Activated CD4-positive, alpha-beta memory T cell treated with anti-CD3 and anti-CD28 coated beads, Interleukin-2, amount 10 ng/mL, durations not matched to agents 7 days and 5 days (primary cell): Measurements from ENCODE around the gene GP1BB. TPM values are rescaled to one million over a fixed set of nuclear protein-coding genes. Genes with fewer than 3 reads are reported as not detected.
"Not testable (repeated sequence)": the region's sequence is repeated elsewhere in the genome, so short reads cannot be mapped to it uniquely, and the experiment has no call there.

Experiments used
- CTCF ChIA-PET: fragments of 350-600 bp; sonication (Branson Sonifier 250); formaldehyde crosslinking; loops from one replicate; lab custom pipeline; 2021; ENCODE audit warnings: antibody characterized with exemption, inconsistent platforms; lab: Charles Lee
- POLR2A ChIA-PET: fragments of 350-600 bp; sonication (Branson Sonifier 250); formaldehyde crosslinking; loops from one replicate; lab custom pipeline; 2021; ENCODE audit warnings: antibody characterized with exemption; lab: Charles Lee
- DNase-seq: peaks from one replicate; pipeline ENCODE4 v3.0.0-alpha.2; 2020
- H3K27ac Mint-ChIP-seq: one replicate; pipeline ENCODE4 v1.8.0; 2021; ENCODE audit warnings: mild to moderate bottlenecking, mixed read lengths
- H3K27me3 Mint-ChIP-seq: one replicate; pipeline ENCODE4 v1.8.0; 2021; ENCODE audit warnings: mixed read lengths
- H3K36me3 Mint-ChIP-seq: one replicate; pipeline ENCODE4 v1.8.0; 2021; ENCODE audit warnings: low read depth, mixed read lengths
- H3K4me1 Mint-ChIP-seq: one replicate; pipeline ENCODE4 v1.8.0; 2021; ENCODE audit warnings: mixed read lengths
- H3K4me3 Mint-ChIP-seq: one replicate; pipeline ENCODE4 v1.8.0; 2021; ENCODE audit warnings: mild to moderate bottlenecking, mixed read lengths
- H3K9me3 Mint-ChIP-seq: one replicate; pipeline ENCODE4 v1.8.0; 2021; ENCODE audit warnings: mixed read lengths
- total RNA-seq, 2 experiments: library from RNA; stranded (reverse); gene quantifications; one replicate each; pipeline ENCODE4 v1.2.3, GENCODE V29; 2021

The GP1BB gene
- total RNA-seq, 2 experiments from 2014 or later, result not detected

DNA sequence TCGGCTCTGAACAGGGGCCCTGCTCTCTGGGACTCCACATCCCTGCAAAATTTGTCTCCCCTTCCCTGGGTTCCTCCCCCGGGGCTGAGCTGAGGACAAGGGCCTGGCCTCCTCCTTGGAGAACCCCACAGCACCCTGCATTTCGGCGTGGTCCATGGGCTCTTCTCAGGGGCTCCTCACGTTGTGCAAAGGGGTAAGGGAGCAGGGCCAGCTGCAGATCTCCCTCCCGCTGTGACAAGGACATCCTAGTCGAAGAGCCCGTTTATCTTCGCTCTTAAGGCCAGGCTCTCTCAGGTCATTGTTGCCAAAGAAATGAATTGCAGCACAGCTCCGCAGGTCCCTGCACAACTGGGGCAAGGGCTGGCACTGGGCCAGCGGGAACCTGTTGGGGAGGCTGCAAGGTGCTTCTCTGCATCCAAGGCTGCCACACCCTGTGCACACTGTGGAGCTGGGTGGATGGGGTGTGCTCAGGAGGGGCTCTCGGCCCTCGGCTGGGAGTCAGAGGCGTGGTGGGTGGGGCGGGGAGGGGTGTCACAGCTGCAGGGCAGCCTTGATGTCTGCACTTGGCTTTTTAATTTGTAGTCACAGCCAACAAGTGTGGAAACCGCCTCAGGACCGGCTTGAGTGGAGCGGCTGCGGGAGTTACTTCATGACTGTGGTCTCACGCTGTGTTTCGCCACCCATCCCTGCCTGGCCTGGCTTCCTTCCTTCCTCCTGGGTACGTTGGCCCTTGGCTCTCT is 35.6 kb upstream of the GP1BB start:
- CTCF ChIA-PET, result no interaction called here
- no peak for DNase-seq
- Mint-ChIP-seq H3K9me3 (no peaks in the 10 kb centered on the region), H3K27ac (no peak overlapping the region), H3K36me3 (no peaks in the 10 kb centered on the region), H3K4me1 (no peaks in the 10 kb centered on the region), H3K27me3 (peaks cover 23% of the 10 kb centered on the region), H3K4me3 (no peak overlapping the region)
- POLR2A ChIA-PET, result no interaction called here

DNA sequence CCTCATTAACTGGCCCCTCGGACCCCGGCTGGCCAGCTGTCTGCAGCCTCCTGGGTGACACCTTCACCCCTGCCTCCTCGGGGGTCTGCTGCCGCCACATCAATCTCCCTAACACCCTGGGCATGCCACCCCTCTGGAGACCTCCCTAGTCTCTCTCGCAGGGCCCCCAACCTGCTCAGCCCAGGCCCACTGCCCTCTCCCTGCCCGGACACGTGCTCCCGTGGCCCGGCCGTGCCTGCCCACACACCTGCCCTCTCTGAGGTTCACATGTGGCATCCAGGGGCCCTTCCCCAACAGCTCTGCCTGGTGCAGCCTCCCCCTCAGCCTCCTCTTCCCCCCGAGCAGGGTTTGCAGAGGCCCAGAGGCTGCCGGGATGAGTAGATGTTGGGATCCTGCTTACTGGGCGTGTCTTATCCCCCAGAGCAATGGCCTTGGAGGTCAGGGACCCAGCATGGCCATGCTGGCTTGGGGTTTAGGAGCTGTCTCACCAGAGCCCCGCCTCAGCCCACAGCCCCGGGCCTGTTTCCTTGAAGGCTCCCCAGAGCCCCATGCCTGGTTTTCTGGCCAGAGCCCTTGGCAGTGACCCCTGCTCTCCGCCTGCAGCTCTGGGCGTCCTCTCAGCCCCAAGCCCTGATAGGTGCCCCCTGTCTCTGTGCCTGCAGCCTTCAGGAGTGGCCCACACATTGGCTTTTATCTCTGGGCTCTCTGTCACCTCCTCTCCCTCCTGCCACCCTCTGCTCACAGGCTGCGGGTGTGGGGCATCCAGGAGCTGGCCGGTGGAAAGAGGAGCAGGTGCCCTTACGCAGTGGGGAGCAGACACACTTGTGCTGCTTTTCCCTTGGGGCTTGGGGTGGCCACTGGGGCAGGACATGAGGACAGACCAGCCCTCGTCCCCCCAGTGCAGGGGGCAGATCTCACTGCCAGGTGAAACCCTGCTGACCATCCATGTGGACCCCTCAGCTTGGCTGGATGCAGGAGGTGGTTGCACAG is 34.7 kb upstream of the GP1BB start:
- no peaks in the 10 kb centered on the region for H3K4me1 Mint-ChIP-seq
- no peak overlapping the region for H3K27ac Mint-ChIP-seq
- peaks cover 19% of the 10 kb centered on the region for H3K27me3 Mint-ChIP-seq
- ChIA-PET CTCF (no interaction called here), POLR2A (no interaction called here)
- no peak for DNase-seq
- H3K36me3 Mint-ChIP-seq, result no peaks in the 10 kb centered on the region
- H3K9me3 Mint-ChIP-seq, result no peaks in the 10 kb centered on the region
- no peak overlapping the region for H3K4me3 Mint-ChIP-seq

DNA sequence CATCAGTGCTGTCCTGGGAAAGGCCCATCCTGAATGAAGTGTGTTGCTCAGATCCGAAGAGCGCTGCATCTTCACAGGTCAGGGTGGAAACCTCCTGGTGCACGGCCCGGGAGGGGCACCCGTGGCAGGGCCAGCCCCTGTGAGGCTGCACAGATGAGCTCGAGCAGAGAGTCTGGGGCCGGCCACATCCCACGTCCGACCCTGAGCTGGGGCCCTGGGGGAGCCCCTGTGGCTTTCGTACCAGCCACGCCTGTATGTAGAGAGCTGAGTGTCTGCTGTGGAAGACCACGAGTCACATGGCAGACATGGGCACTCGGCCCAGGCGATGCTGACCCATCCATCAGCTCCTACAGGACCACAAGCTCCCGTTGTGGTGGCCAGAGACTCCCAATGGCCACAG is 33.9 kb upstream of the GP1BB start:
- H3K4me3 Mint-ChIP-seq, result no peak overlapping the region
- CTCF ChIA-PET, result no interaction called here
- no peaks in the 10 kb centered on the region for H3K9me3 Mint-ChIP-seq
- DNase-seq, result no peak
- H3K27me3 Mint-ChIP-seq, result peaks cover 14% of the 10 kb centered on the region
- POLR2A ChIA-PET, result no interaction called here
- H3K27ac Mint-ChIP-seq, result no peak overlapping the region
- H3K4me1 Mint-ChIP-seq, result no peaks in the 10 kb centered on the region
- H3K36me3 Mint-ChIP-seq, result no peaks in the 10 kb centered on the region

DNA sequence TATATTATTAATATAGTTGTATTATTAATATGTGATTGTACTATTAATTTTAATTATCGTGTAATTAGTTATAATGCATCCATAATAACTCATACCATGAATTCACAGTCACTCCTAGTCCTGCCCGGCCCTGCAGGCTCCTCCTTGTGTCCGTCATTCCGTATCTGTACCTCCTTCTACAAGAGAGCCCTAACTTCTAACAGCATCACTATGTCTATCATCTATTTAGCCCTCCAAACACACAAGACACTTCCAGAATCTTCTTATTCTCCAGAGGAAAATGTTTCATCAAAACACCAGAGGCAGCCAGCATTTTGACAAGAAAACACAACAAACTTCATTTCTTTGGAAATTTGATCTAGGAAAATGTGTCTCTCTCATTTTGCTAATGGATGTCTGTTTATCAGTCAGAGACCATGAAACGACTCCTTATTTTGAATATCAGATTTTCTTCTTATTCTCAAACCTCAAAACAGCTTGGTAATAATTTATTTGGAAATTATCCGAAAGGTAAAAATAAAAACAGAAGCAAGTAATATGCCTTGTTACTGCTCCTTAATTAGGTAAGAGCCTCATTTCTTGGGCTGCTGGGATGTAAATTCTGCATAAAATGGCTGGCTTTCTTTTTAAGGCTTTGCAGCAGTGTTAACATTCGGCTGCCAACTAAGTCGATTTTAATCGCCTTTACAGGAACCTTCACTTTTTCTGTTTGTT is 32.2 kb upstream of the GP1BB start:
- H3K27me3 Mint-ChIP-seq, result peaks cover 12% of the 10 kb centered on the region
- H3K27ac Mint-ChIP-seq, result no peak overlapping the region
- no peaks in the 10 kb centered on the region for H3K9me3 Mint-ChIP-seq
- ChIA-PET POLR2A (no interaction called here), CTCF (no interaction called here)
- H3K4me3 Mint-ChIP-seq, result no peak overlapping the region
- H3K4me1 Mint-ChIP-seq, result no peaks in the 10 kb centered on the region
- DNase-seq, result no peak
- no peaks in the 10 kb centered on the region for H3K36me3 Mint-ChIP-seq

DNA sequence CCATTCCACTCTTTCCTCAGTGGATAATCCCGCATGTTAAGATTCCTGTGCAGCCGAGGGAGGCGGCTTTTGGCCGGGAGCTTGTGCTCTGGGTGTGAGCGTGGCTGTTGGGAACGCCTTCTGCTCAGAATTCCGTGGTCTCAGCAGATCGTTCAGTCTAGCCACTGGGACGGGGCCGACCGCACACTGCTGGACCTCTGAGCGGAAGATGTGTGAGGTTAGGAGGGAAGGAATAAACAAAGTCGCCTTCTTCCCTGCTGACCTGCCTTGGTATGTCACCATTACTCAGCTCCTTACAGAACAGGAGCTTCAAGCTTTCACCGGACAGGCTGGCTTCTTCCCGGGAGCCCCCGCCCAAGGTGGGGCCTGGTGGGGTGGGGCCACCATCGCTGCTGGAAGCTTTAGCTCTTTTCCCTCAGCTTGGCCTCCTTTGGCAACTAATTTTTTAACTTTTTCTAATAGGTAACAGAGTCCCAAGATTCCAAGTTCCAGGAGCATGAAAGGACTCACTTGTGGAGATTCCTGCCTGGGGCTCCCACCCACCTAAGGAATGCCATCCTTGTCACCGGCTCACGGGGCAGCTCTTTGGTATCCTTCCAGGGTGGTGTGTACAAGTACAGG is 31.5 kb upstream of the GP1BB start:
- no peak for DNase-seq
- Mint-ChIP-seq H3K9me3 (no peaks in the 10 kb centered on the region), H3K4me3 (no peak overlapping the region), H3K27me3 (peaks cover 8% of the 10 kb centered on the region), H3K4me1 (no peaks in the 10 kb centered on the region), H3K36me3 (no peaks in the 10 kb centered on the region), H3K27ac (no peak overlapping the region)
- ChIA-PET POLR2A (no interaction called here), CTCF (no interaction called here)

DNA sequence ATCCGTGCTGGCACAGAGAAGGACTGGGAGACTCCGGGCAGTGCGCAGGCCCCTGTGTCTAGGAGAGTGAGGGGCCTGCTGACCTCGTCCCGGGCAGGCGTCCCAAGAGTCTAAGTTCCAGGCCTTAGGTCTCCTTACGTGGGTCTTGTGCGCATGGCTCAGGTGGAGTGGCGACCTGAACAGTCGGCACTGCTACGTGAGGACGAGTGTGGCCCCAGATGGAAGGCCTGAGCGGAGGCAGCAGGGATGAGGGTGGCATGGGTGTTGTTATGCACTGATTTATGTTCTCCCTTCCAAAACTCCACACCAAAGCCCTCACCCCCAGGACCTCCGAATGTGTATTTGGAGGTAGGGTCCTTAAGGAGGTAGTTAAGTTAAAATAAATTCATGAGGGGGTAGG is 29.8 kb upstream of the GP1BB start:
- H3K4me1 Mint-ChIP-seq, result no peaks in the 10 kb centered on the region
- H3K27me3 Mint-ChIP-seq, result peaks cover 9% of the 10 kb centered on the region
- POLR2A ChIA-PET, result no interaction called here
- H3K27ac Mint-ChIP-seq, result no peak overlapping the region
- DNase-seq, result no peak
- H3K9me3 Mint-ChIP-seq, result no peaks in the 10 kb centered on the region
- H3K4me3 Mint-ChIP-seq, result no peak overlapping the region
- CTCF ChIA-PET, result no interaction called here
- H3K36me3 Mint-ChIP-seq, result no peaks in the 10 kb centered on the region

DNA sequence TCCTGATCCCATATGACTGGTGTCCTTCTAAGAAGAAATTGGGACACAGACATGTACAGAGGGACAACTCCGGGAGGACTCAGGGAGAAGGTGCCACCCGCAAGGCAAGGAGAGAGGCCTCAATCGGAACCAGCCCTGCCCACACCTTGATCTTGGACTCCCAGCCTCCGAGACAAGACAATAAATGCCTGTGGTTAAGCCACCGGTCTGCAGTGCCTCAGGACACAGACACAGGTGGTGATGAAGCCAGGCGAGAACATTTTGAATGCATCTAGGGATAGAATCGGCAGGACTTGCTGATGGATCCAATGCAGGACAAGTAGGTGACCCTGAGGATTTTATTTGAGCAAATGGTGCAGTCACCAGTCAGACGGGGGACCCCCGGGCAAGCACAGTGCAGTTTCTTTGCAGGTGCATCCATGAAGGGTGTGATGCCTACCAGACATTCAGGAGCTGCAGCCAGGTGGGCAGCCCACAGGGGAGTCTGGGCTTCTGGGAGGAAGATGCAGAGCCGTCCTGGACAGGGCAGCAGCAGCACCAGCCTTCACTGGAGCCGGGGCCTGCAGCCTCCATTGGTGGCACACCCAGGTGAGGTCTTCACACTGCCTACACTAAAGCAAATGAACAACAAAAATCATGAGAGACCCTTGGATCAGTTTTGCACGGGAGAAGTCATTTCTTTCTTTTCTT is 29.2 kb upstream of the GP1BB start:
- H3K27me3 Mint-ChIP-seq, result peaks cover 9% of the 10 kb centered on the region
- no peak for DNase-seq
- H3K4me1 Mint-ChIP-seq, result no peaks in the 10 kb centered on the region
- no peak overlapping the region for H3K27ac Mint-ChIP-seq
- CTCF ChIA-PET, result no interaction called here
- H3K36me3 Mint-ChIP-seq, result no peaks in the 10 kb centered on the region
- POLR2A ChIA-PET, result no interaction called here
- H3K4me3 Mint-ChIP-seq, result no peak overlapping the region
- H3K9me3 Mint-ChIP-seq, result no peaks in the 10 kb centered on the region

DNA sequence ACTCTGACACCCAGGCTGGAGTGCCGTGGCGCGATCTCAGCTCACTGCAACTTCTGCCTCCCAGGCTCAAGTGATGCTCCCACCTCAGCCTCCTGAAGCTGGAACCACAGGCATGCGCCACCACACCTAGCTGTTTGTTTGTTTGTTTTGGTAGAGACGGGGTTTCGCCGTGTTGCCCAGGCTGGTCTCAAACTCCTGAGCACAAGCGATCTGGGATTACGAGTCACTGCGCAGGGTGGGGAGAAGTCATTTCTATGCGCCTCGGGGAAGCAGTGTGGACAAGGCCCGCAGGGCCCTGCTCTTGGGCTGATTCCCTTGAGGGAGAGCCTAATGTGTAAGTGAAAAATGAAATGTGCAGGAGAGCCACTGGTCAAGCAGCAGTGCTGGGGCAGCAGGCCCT is 28.6 kb upstream of the GP1BB start:
- Mint-ChIP-seq H3K27me3 (peaks cover 9% of the 10 kb centered on the region), H3K4me1 (no peaks in the 10 kb centered on the region), H3K4me3 (no peak overlapping the region), H3K27ac (no peak overlapping the region), H3K9me3 (no peaks in the 10 kb centered on the region), H3K36me3 (no peaks in the 10 kb centered on the region)
- no peak for DNase-seq
- POLR2A ChIA-PET, result no interaction called here
- CTCF ChIA-PET, result no interaction called here

DNA sequence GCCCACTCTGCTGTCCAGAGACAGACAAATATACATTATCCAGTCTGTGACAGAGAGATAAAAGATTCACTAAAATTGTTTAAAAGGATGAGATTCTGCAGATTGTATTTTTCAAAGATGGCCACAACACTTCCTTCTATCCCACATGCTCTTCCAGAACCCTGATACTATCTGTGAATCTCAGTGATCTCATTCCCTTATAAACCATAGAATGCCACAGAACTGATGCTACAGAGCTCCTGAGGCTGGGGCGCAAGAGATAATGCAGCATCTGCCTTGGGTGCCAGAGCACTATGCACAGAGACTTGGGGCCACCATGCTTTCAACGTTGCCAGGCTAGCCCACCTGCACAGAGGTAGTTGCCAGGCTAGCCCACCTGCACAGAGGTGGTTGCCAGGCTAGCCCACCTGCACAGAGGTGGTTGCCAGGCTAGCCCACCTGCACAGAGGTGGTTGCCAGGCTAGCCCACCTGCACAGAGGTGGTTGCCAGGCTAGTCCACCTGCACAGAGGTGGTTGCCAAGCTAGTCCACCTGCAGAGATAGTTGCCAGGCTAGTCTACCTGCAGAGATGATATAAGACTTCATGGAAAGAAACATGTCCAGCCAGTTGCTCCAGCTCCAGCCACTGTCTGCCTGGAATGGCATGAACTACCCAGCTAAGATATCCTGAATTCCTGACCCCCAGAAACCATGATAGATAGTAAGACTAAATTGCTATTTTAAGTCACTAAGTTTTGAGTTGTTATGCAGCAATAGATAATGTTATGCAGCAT is 26.6 kb upstream of the GP1BB start:
- no peaks in the 10 kb centered on the region for H3K9me3 Mint-ChIP-seq
- CTCF ChIA-PET, result no interaction called here
- H3K27ac Mint-ChIP-seq, result no peak overlapping the region

DNA sequence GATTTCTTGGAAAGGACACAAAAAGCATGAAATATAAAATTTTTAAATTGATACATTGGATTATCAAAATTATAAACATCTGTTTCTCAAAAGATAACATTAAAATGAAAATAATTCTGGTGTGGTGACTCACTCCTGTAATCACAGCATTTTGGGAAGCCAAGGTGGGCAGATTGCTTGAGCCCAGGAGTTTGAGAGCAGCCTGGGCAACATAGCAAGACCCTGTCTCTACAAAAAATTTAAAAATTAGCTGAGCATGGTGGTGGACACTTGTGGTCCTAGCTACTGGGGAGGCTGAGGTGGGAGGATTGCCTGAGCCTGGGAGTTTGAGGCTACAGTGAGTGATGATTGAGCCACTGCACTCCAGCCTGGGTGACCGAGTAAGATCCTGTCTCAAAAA is 25.5 kb upstream of the GP1BB start:
- H3K27ac Mint-ChIP-seq, POLR2A ChIA-PET, CTCF ChIA-PET, H3K9me3 Mint-ChIP-seq, H3K4me1 Mint-ChIP-seq, H3K36me3 Mint-ChIP-seq, H3K4me3 Mint-ChIP-seq, H3K27me3 Mint-ChIP-seq, DNase-seq: not testable (repeated sequence)

More for the DNA sequence above, 26.6 kb upstream of the GP1BB start:
- Mint-ChIP-seq H3K27me3 (peaks cover 5% of the 10 kb centered on the region), H3K4me3 (no peak overlapping the region), H3K36me3 (no peaks in the 10 kb centered on the region), H3K4me1 (no peaks in the 10 kb centered on the region)
- POLR2A ChIA-PET, result no interaction called here
- no peak for DNase-seq

DNA sequence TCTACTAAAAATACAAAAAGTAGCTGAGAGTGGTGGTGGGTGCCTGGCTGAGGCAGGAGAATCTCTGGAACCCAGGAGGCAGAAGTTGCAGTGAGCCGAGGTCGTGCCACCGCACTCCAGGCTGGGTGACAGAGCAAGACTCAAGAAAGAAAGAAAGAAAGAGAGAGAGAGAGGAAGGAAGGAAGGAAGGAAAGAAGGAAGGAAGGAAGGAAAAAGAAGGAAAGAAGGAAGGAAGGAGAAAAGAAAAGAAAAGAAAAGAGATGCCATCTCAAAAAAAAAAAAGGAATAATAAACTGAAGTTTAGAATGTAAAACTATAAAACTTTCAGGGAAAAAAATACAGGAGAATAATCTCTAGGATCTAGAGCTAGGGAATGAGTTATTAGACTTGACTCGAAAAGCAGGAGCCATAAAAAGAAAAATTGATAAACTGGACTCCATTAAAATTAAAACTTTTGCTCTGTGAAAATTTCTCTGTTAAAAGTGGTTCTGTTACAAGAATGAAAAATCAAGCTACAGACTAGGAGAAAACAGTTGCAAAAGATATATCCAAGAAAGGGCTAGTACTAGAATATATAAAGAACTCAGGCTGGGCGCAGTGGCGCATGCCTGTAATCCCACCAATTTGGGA is 22.4 kb upstream of the GP1BB start:
- CTCF ChIA-PET, result no interaction called here
- H3K4me3 Mint-ChIP-seq, result no peak overlapping the region
- POLR2A ChIA-PET, result no interaction called here
- H3K36me3 Mint-ChIP-seq, result no peaks in the 10 kb centered on the region
- H3K9me3 Mint-ChIP-seq, result no peaks in the 10 kb centered on the region
- no peak for DNase-seq
- peaks cover 3% of the 10 kb centered on the region for H3K27me3 Mint-ChIP-seq
- no peak overlapping the region for H3K27ac Mint-ChIP-seq
- H3K4me1 Mint-ChIP-seq, result no peaks in the 10 kb centered on the region
